ENCODE results near the gene TMCO4. TPM values are rescaled to one million over a fixed set of nuclear protein-coding genes. Genes with fewer than 3 reads are reported as not detected.
A peak's percentile ranks its signal among the peaks of the same experiment; 100 is the strongest.

Gene TMCO4
- total RNA-seq, 1 donor from 2014 or later: 14.0 TPM

DNA sequence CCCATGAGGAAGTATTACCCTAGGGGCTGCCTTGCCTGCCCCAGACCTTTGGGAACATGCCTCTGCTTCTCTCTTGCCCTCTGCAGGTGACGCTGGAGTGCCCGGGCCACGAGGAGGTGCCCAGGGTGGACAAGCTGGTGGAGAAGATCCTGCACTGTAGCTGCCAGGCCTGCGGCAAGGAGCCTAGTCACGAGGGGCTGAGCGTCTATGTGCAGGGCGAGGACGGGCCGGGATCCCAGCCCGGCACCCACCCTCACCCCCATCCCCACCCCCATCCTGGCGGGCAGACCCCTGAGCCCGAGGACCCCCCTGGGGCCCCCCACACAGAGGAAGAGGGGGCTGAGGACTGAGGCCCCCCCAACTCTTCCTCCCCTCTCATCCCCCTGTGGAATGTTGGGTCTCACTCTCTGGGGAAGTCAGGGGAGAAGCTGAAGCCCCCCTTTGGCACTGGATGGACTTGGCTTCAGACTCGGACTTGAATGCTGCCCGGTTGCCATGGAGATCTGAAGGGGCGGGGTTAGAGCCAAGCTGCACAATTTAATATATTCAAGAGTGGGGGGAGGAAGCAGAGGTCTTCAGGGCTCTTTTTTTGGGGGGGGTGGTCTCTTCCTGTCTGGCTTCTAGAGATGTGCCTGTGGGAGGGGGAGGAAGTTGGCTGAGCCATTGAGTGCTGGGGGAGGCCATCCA is 142.8 kb downstream of the TMCO4 start:
- intact Hi-C loops (cut with micrococcal nuclease): no loop called here
- H3K36me3 Mint-ChIP-seq (ENCODE audit: low read depth): peaks cover 2% of the 10 kb centered on the region
- H3K4me1 Mint-ChIP-seq (ENCODE audit: low read depth): peaks cover 21% of the 10 kb centered on the region
- H3K27me3 Mint-ChIP-seq (ENCODE audit: insufficient read depth): peaks cover 7% of the 10 kb centered on the region
- no peaks in the 10 kb centered on the region for H3K9me3 Mint-ChIP-seq
- no peak for DNase-seq (ENCODE audit: low spot score)
- no peak overlapping the region for H3K27ac Mint-ChIP-seq
- H3K4me3 Mint-ChIP-seq: no peak overlapping the region

DNA sequence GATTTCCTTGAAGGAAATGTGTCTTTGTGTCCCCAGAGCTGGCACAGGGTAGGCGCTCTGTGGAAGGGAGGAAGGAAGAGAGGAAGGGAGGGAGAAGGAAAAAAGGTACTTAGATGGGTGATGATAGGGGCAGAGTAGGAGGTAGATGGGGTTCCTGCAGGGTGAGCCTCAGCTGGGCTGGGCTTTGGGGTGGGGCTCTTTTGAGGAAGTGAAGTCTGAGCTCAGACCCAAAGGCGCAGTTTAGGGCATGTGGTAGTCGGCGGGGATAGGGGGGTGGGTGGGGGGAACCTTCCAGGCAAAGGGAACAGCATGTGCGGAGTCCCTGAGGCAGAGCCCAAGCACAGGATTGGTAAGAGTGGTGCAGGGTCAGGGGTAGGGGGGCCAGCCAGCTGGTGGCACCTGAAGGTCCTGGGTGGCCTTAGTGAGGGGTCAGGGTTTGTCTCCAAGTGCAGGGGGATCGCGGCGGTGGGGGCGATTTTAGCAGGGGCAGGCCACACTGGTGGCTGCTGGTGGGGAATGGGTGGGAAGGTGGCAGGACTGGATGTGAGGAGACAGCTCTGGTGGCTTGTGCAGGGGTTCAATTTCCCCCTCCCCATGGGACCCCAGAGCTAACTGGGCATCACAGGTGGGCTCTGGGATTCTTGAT is 143.5 kb downstream of the TMCO4 start:
- peaks cover 2% of the 10 kb centered on the region for H3K36me3 Mint-ChIP-seq (ENCODE audit: low read depth)
- H3K9me3 Mint-ChIP-seq: no peaks in the 10 kb centered on the region
- no peak overlapping the region for H3K4me3 Mint-ChIP-seq
- peaks cover 16% of the 10 kb centered on the region for H3K4me1 Mint-ChIP-seq (ENCODE audit: low read depth)
- no peak for DNase-seq (ENCODE audit: low spot score)
- H3K27ac Mint-ChIP-seq: no peak overlapping the region
- intact Hi-C loops (cut with micrococcal nuclease): no loop called here
- peaks cover 3% of the 10 kb centered on the region for H3K27me3 Mint-ChIP-seq (ENCODE audit: insufficient read depth)

DNA sequence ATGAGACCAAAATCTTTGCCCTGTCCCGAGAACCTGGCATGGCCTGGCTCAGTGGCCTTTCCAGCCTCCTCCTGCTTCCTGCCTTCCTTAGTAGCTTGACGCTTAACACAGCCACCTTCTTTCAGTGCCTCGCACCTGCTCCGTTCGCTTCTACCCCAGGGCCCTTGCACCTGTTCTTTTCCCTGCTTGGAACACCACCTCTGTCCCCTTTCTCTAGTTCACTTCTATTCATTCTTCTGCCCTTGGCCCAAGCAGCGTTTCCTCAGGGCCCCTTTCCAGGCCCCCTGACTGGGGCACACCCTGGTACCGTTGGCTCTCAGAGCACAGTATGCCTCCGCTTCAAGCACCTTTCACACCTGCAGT is 144.0 kb downstream of the TMCO4 start:
- Mint-ChIP-seq H3K4me1 (ENCODE audit: low read depth) (peaks cover 16% of the 10 kb centered on the region), H3K27me3 (ENCODE audit: insufficient read depth) (peaks cover 3% of the 10 kb centered on the region), H3K9me3 (no peaks in the 10 kb centered on the region), H3K36me3 (ENCODE audit: low read depth) (peaks cover 2% of the 10 kb centered on the region), H3K4me3 (no peak overlapping the region), H3K27ac (peak overlapping the region; percentile 20)
- no peak for DNase-seq (ENCODE audit: low spot score)
- intact Hi-C loops (cut with micrococcal nuclease): no loop called here

DNA sequence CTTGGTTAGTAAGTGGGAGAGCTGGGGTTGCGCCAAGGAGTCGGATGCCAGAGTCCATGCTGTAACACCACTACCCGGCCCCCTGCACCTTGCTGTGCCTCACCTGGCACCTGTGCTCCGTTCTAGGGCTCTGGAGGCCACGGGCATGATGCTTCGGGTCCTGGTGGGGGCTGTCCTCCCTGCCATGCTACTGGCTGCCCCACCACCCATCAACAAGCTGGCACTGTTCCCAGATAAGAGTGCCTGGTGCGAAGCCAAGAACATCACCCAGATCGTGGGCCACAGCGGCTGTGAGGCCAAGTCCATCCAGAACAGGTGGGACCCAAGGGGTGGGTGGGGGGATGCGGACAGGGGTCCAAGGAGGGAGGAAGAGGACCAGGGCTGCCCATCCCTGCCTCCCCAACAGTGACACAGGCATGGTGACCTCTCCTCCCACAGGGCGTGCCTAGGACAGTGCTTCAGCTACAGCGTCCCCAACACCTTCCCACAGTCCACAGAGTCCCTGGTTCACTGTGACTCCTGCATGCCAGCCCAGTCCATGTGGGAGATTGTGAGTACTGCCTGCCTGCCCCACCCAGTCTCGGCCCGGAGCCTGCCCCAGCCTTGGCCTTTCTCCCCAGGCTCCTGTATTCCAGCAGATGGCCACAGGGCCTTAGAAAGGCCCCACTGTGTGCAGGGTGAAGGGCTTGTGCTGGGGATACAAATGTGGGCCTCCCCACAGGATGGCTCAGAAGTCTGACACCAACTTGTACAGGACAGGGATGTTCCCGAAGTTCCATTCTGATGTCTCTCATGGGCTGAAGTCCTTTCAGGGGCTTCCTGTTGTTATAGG is 144.6 kb downstream of the TMCO4 start:
- no peak overlapping the region for H3K27ac Mint-ChIP-seq
- no peak overlapping the region for H3K4me3 Mint-ChIP-seq
- intact Hi-C loops (cut with micrococcal nuclease): no loop called here
- no peaks in the 10 kb centered on the region for H3K9me3 Mint-ChIP-seq
- DNase-seq (ENCODE audit: low spot score): no peak
- peaks cover 2% of the 10 kb centered on the region for H3K36me3 Mint-ChIP-seq (ENCODE audit: low read depth)
- H3K27me3 Mint-ChIP-seq (ENCODE audit: insufficient read depth): peaks cover 3% of the 10 kb centered on the region
- H3K4me1 Mint-ChIP-seq (ENCODE audit: low read depth): peaks cover 16% of the 10 kb centered on the region

DNA sequence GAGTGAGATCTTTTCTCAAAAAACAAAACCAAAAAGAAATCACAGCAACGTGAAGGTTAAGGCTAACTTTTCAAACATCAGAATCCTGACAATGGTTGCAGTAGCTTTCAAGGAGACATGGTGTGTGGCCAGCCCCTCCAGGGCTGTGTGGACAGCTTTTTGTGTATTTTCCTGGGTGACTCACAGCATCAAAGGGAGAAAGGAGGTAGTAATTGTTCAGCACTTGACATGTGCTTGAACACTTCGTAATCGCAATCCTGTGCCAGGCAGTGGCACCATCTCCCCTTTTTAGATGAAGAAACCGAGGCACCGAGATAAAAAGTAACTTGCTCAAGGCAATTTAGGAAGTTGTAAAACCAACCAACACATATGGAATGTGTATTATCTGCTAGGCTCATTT is 145.3 kb downstream of the TMCO4 start:
- DNase-seq (ENCODE audit: low spot score): no peak
- Mint-ChIP-seq H3K27me3 (ENCODE audit: insufficient read depth) (no peaks in the 10 kb centered on the region), H3K4me1 (ENCODE audit: low read depth) (peaks cover 9% of the 10 kb centered on the region)

DNA sequence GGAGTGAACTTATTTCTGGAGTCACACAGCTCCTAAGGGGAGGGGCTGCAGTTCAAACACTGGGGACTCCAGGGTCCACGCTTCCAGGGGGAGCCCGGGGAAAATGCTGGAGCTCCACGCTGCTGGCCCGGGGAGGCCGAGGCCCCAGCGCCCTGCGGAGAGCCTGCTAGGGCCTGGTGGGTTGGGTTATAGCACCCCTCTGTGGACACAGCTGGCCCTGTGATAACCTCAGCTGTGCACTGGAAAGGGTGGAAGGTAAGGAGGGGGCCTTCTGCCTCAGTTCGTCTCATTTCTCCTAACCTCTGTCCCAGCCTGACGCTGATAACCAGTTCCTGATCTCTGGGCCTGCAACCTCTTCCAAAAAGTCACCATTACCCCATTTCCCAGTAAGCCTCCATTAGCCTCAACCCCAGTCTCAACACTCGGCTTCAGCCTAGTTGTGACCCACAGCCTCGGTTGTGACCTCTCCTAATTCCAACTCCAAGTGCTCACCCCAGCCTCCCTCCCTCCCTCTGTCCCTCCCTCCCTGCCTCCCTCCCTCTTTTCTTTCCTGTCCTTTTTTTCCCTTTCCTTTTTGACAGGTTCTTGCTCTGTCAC is 148.5 kb downstream of the TMCO4 start:
- no peaks in the 10 kb centered on the region for H3K27me3 Mint-ChIP-seq (ENCODE audit: insufficient read depth)
- no peak overlapping the region for H3K4me3 Mint-ChIP-seq
- H3K9me3 Mint-ChIP-seq: no peaks in the 10 kb centered on the region
- H3K4me1 Mint-ChIP-seq (ENCODE audit: low read depth): peaks cover 27% of the 10 kb centered on the region
- no peak overlapping the region for H3K27ac Mint-ChIP-seq
- intact Hi-C loops (cut with micrococcal nuclease): no loop called here
- H3K36me3 Mint-ChIP-seq (ENCODE audit: low read depth): peaks cover 2% of the 10 kb centered on the region
- DNase-seq (ENCODE audit: low spot score): no peak

More for the DNA sequence above, 145.3 kb downstream of the TMCO4 start:
- intact Hi-C loops (cut with micrococcal nuclease): no loop called here
- Mint-ChIP-seq H3K27ac (no peak overlapping the region), H3K9me3 (no peaks in the 10 kb centered on the region), H3K36me3 (ENCODE audit: low read depth) (peaks cover 2% of the 10 kb centered on the region), H3K4me3 (no peak overlapping the region)

DNA sequence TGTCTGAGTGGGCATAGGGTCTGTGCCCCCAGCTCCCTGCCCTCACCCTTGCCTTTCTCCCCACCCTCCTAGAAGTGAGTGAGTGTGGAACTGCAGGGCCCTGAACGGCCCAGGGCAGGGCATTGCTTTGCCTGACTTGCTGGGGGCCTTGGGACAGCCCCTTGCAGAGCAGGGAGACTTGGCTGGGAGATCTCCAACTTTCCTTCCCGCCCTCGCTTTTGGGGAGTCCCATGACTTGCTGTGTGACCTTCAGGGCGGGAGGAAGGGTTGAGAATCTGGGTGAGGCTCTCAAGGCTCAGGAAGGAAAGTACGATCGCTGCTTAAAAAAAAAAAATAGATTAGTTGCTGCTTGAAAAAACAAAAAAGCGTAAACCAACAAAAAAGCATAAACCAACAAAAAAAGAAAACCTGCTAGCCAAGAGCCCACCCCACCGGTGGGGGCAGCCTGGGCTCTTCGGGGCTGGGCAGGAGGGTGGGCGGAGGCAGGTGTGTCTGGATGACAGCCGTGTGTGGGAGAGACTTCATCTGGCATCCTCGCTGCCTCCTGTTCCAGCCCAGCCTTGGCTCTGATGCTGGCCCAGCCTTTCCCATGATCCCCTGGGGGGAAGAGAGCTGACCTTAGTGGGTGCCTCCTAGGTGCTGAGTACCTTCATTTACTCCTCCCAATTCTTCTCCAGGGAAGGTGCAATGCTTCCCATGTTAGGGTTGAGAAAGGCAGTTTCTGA is 149.1 kb downstream of the TMCO4 start:
- peaks cover 33% of the 10 kb centered on the region for H3K4me1 Mint-ChIP-seq (ENCODE audit: low read depth)
- no peak overlapping the region for H3K4me3 Mint-ChIP-seq
- intact Hi-C loops (cut with micrococcal nuclease): no loop called here
- no peak for DNase-seq (ENCODE audit: low spot score)
- H3K36me3 Mint-ChIP-seq (ENCODE audit: low read depth): no peaks in the 10 kb centered on the region
- H3K9me3 Mint-ChIP-seq: no peaks in the 10 kb centered on the region
- H3K27ac Mint-ChIP-seq: no peak overlapping the region
- no peaks in the 10 kb centered on the region for H3K27me3 Mint-ChIP-seq (ENCODE audit: insufficient read depth)

DNA sequence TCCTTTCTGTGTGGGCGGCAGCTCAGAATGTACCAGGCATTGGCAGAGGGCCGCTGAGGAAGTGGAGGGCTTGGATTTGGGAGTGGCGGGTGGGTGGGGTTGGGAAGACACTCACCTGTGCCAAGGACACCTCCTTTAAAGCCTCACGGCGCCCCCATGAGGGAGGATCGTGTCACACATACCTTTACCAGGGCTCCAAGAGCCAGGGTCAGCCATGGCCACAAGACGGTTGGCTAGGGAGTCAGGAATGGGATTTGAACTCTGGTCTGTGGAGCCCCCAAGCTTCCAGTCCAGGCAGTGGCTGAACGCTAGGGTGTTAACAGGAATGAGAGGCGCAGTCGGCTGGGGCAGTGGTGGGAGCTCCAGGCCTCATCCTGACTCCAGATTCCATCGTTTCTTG is 151.0 kb downstream of the TMCO4 start:
- no peaks in the 10 kb centered on the region for H3K9me3 Mint-ChIP-seq
- intact Hi-C loops (cut with micrococcal nuclease): no loop called here

DNA sequence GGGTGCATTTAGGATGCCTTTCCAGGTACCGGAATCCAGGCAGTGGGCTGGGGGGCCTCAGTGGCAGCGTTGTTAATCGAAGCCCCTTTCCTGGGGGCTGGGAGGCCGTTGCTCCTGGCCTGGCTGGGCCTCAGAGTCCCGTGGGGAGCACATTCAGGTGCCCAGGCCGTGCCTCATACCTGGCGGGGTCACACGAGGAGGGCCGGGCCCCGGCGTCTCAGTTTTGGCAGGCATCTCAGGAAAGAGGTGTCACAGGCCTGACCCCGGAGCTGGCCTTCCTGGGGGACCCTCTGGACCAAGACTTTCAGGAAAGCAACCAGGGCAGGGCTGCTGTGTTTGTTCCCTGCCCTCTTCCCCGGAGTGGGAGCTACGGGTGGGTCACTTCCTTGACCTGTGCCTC is 151.5 kb downstream of the TMCO4 start:
- Mint-ChIP-seq H3K9me3 (no peaks in the 10 kb centered on the region), H3K4me3 (no peak overlapping the region), H3K4me1 (ENCODE audit: low read depth) (peaks cover 27% of the 10 kb centered on the region), H3K27me3 (ENCODE audit: insufficient read depth) (peaks cover 2% of the 10 kb centered on the region), H3K36me3 (ENCODE audit: low read depth) (no peaks in the 10 kb centered on the region), H3K27ac (no peak overlapping the region)
- intact Hi-C loops (cut with micrococcal nuclease): no loop called here
- no peak for DNase-seq (ENCODE audit: low spot score)

More for the DNA sequence above, 151.0 kb downstream of the TMCO4 start:
- no peak for DNase-seq (ENCODE audit: low spot score)
- Mint-ChIP-seq H3K4me3 (no peak overlapping the region), H3K27me3 (ENCODE audit: insufficient read depth) (no peaks in the 10 kb centered on the region), H3K27ac (no peak overlapping the region), H3K4me1 (ENCODE audit: low read depth) (peaks cover 29% of the 10 kb centered on the region), H3K36me3 (ENCODE audit: low read depth) (no peaks in the 10 kb centered on the region)

DNA sequence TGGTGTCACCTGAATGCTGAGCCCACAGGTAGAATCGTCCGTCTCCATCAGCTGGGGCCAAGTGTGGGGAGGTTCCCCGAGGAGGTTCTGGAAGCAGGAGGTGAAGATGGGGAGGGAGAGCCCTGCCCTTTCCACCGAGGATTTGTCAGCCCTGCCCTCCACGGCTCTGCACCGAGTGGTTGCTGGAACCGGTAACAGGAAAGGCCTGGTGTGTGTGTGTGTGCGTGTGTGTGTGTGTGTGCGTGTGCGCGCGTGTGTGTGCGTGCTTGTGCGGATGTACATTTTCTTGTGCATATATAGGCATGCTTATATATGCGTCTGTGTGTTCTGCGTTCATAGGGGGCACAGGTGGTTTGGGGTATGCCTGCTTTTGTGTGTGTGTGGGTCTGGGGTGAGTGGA is 152.1 kb downstream of the TMCO4 start:
- Mint-ChIP-seq H3K27ac (peak overlapping the region; percentile 42), H3K9me3 (no peaks in the 10 kb centered on the region), H3K27me3 (ENCODE audit: insufficient read depth) (peaks cover 6% of the 10 kb centered on the region), H3K4me1 (ENCODE audit: low read depth) (peaks cover 33% of the 10 kb centered on the region), H3K36me3 (ENCODE audit: low read depth) (no peaks in the 10 kb centered on the region), H3K4me3 (peak overlapping the region; percentile 37)
- peak; percentile 21 for DNase-seq (ENCODE audit: low spot score)
- intact Hi-C loops (cut with micrococcal nuclease): no loop called here

DNA sequence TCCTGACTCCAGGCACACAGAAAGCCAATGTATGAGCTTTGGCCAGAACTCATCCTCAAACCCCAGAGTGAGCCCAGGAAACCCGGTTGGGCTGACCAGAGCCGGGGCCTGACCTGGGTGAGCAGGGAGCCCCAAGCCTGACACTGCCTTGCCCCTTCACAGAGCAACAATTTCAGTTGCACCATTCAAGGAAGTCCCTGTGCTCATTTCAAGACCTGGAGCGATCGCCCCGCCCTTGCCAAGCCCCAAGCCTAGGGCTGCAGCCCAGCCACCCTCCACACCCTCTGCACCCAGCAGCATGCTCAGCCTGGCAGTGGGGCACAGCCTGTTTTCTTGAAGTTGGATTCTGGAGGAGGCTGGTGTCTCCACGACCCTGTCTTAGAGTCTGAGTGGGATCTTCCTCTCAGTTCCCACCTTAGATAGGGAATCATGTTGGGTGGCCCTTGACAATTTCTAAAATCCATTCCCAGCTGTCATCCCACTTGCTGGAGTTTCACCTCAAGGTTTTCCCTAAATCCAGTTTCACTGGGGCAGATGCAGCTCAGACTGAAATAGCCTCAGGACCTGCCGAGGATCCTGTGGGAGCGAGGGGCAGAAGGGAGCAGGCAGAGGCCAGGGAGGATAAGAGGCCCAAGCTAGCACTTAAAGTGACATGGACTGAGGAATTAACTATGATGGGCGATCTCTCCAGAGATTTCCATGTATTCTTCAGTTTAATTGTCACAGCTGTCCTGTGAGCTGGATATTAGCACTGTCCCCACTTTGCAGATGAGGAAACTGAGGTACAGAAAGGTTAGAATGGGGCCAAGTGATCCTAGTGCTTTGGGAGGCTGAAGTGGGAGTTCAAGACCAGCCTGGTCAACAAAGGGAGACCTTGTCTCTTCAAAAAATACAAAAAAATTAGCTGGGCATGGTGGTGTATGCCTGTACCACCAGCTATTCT is 153.1 kb downstream of the TMCO4 start:
- Mint-ChIP-seq H3K4me1 (ENCODE audit: low read depth) (peaks cover 33% of the 10 kb centered on the region), H3K9me3 (no peaks in the 10 kb centered on the region), H3K36me3 (ENCODE audit: low read depth) (no peaks in the 10 kb centered on the region), H3K27me3 (ENCODE audit: insufficient read depth) (peaks cover 14% of the 10 kb centered on the region), H3K4me3 (peak overlapping the region; percentile 69), H3K27ac (no peak overlapping the region)
- intact Hi-C loops (cut with micrococcal nuclease): no loop called here
- DNase-seq (ENCODE audit: low spot score): no peak
